ENCODE results near the gene ACTR5. TPM values are rescaled to one million over a fixed set of nuclear protein-coding genes. Genes with fewer than 3 reads are reported as not detected.
A peak's percentile ranks its signal among the peaks of the same experiment; 100 is the strongest.

ACTR5 gene
- total RNA-seq (2016; rRNA removed; fragmentation: Illumina TruSeq; extraction: Trizol) (20.5 and 22.0 TPM in 2 replicates), polyA plus RNA-seq (2011; rRNA removed) (19.5 and 21.2 TPM in 2 replicates), polyA minus RNA-seq (2011; rRNA and poly(A)+ RNA removed; ENCODE audit: low replicate concordance) (14.3 and 18.0 TPM in 2 replicates), Bru-seq, nascent RNA (percentile 83 among the genes with signal in this experiment), BruChase-seq, experiment 1, labeled RNA remaining after a 6-hour chase (percentile 83 among the genes with signal in this experiment), BruChase-seq, experiment 2, labeled RNA remaining after a 2-hour chase (percentile 82 among the genes with signal in this experiment)
- total RNA-seq (2016; cell fraction: cytosol; rRNA removed; fragmentation: Illumina TruSeq; extraction: Trizol; ENCODE audit: low read depth), result 1.4 and 2.3 TPM in 2 replicates
- 20.8 and 23.2 TPM in 2 replicates for total RNA-seq (2016; cell fraction: insoluble cytoplasmic fraction; rRNA removed; fragmentation: Illumina TruSeq; extraction: Trizol)
- 4.9 and 5.2 TPM in 2 replicates for total RNA-seq (2016; cell fraction: membrane; rRNA removed; fragmentation: Illumina TruSeq; extraction: Trizol)
- total RNA-seq (2016; cell fraction: nucleus; rRNA removed; fragmentation: Illumina TruSeq; extraction: Trizol), result 19.7 and 20.2 TPM in 2 replicates
- polyA plus RNA-seq (2011; cell fraction: cytosol; rRNA removed), result 10.3 and 11.2 TPM in 2 replicates
- 59.7 and 75.5 TPM in 2 replicates for polyA plus RNA-seq (2011; cell fraction: nucleus; rRNA removed)
- 11.5 and 13.6 TPM in 2 replicates for polyA plus RNA-seq (2012)
- 0.74 and 1.3 TPM in 2 replicates for polyA plus RNA-seq (2016; cell fraction: cytosol; fragmentation: Illumina TruSeq; extraction: Trizol; ENCODE audit: low read depth)
- polyA plus RNA-seq (2016; cell fraction: insoluble cytoplasmic fraction; fragmentation: Illumina TruSeq; extraction: Trizol; ENCODE audit: low read depth), result 17.2 and 18.6 TPM in 2 replicates
- 2.2 and 2.4 TPM in 2 replicates for polyA plus RNA-seq (2016; cell fraction: membrane; fragmentation: Illumina TruSeq; extraction: Trizol; ENCODE audit: low read depth)
- polyA plus RNA-seq (2016; cell fraction: nucleus; fragmentation: Illumina TruSeq; extraction: Trizol; ENCODE audit: insufficient read depth, low read depth), result 28.1 and 28.5 TPM in 2 replicates
- polyA minus RNA-seq (2011; cell fraction: cytosol; rRNA and poly(A)+ RNA removed), result 6.7 and 7.3 TPM in 2 replicates
- 25.9 and 33.6 TPM in 2 replicates for polyA minus RNA-seq (2011; cell fraction: nucleus; rRNA and poly(A)+ RNA removed)
- long read RNA-seq, experiment 1, transcript ACTR5-201 (9 exons, 2,565 nt), result major isoform, 40 of 45 reads
- long read RNA-seq, experiment 1, partial matches to known transcripts, result 1 of 45 reads
- long read RNA-seq, experiment 1, other reads (novel, unspliced or antisense), result 4 of 45 reads
- long read RNA-seq, experiment 2, transcript ACTR5-201 (9 exons, 2,565 nt), result major isoform, 25 of 43 reads
- long read RNA-seq, experiment 2, partial matches to known transcripts, result 6 of 43 reads
- long read RNA-seq, experiment 2, other reads (novel, unspliced or antisense), result 12 of 43 reads

DNA sequence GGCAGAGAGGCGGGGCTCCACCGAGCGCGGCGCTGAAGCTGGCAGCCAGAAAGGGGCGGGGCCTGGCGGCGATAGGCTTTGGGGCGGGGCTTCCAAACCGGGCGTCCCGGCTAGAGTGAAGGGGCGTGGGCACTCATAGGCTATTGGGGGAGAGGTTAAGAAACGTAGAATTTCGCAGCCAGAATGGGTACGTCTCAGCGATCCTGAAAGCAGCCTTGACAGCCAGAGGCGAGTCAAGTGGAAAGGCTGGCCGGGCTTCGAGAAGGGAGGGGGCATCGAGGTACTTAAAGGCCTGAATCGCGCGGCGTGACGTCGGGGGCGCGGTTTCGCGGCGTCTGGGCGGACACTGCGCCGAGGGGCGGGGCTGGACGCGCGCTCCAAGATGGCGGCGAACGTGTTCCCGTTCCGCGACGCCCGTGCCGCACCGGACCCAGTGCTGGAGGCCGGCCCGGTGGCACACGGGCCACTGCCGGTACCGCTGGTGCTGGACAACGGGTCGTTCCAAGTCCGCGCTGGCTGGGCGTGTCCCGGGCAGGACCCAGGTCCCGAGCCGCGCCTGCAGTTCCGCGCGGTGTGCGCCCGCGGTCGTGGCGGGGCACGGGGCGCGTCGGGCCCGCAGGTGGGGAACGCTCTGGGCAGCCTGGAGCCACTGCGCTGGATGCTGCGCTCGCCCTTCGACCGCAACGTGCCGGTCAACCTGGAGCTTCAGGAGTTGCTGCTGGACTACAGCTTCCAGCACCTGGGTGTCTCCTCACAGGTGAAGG lies at the start of gene ACTR5:
ACTR5 (plus strand) TSS at position 364 of the 764 bp plus-strand sequence; CDS start at position 383, 19 bp downstream.
- Histone ChIP-seq H3K4me2 (ENCODE audit: low read depth, low read length) (peak within 1 kb of the TSS; percentile 83), H3K27me3 (ENCODE audit: control insufficient read depth in 1 of 2, insufficient read depth in 2 of 2, low read length in 2 of 2) (peaks cover 0 to 10% of the 10 kb centered on the region in 2 experiments; a peak in 3 of 5 replicates), H3K79me2 (ENCODE audit: insufficient read depth, low read length) (peaks cover 17% of the 10 kb centered on the region), H4K20me1 (ENCODE audit: insufficient read depth, low read length) (0 out of 2 replicates have a peak, but pooled peaks cover 4% of the 10 kb centered on the region), H3K27ac (ENCODE audit: extremely low read length, insufficient read depth, low read length) (peak within 1 kb of the TSS; percentile 75), H3K36me3 (replicated peaks in 1 of 2; ENCODE audit: control insufficient read depth in 1 of 2, insufficient read depth in 2 of 2, low read length in 2 of 2) (peaks cover 12 to 14% of the 10 kb centered on the region in 2 experiments), H3K9ac (ENCODE audit: insufficient read depth, low read depth, low read length) (peak within 1 kb of the TSS; percentile 89), H2AFZ (ENCODE audit: low read length) (peak within 1 kb of the TSS; percentile 90), H3K4me3 (replicated peaks in 1 of 3; ENCODE audit: insufficient read depth in 1 of 3, low read depth in 2 of 3, low read length in 3 of 3) (peak within 1 kb of the TSS; percentile 65 to 96 (median 95)), H3K4me1 (ENCODE audit: insufficient read depth, low read length) (peaks cover 23% of the 10 kb centered on the region), H3K9me3 (ENCODE audit: low read length) (no peaks in the 10 kb centered on the region)
- intact Hi-C loops (cut with micrococcal nuclease; ENCODE audit: unreplicated experiment) (loop anchor here (1.0 to 5.0 kb wide), 4 partner anchors 17 to 178 kb away; partner anchors contain the start of gene FAM83D), in situ Hi-C loops (cut with HindIII; ENCODE audit: extremely low pct_ligation_motif_present, low pct_unique_long_range_greater_than_20kb) (loop anchor here (25.0 kb wide), 1 partner anchor 311 kb away; the partner anchor contains the start of gene SNHG17)
- no TSS peak for BruUV-seq (replicated peaks)
- FAIRE-seq, result no peak
- POLR2A ChIA-PET, result interaction anchor here (0.7 to 1.8 kb wide), 7 partner anchors 8 to 313 kb away, joined by 3 to 7 read pairs (median 4); partner anchors contain the start of gene SNHG17
- CTCF ChIA-PET (ENCODE audit: low intra/inter-chr PET ratio, low total read pairs), result interaction anchor here (1.1 to 1.5 kb wide), 2 partner anchors 17 to 99 kb away, joined by 3 to 5 read pairs; no protein-coding TSS in a partner anchor
- under 1% methylated on average over 69 of the region's 84 CpGs for WGBS (ENCODE audit: low lambda C conversion rate)
- DNase-seq (ENCODE audit: low spot score), result peak; percentile 86
- ATAC-seq, result peak; percentile 92
- peak; percentile 94 for TF ChIP-seq AHR (CRISPR knock-in tag; IDR thresholded peaks at IDR 0.05)
- peak; percentile 75 for TF ChIP-seq SP5 (CRISPR knock-in tag; IDR thresholded peaks at IDR 0.05; ENCODE audit: borderline replicate concordance, low read depth)
- TF ChIP-seq ASH2L (IDR thresholded peaks at IDR 0.05; ENCODE audit: insufficient read length, low read depth, low read length), result peak; percentile 97
- TF ChIP-seq KDM3A (CRISPR knock-in tag; IDR thresholded peaks at IDR 0.05; ENCODE audit: low read depth), result no peak; the same call in 1 of the 2 replicates
- TF ChIP-seq NFYC (CRISPR knock-in tag; IDR thresholded peaks at IDR 0.05), result no peak
- peak; percentile 51 for TF ChIP-seq U2AF1 (optimal IDR thresholded peaks at IDR 0.05; ENCODE audit: low read depth, low read length)
- TF ChIP-seq HCFC1 (IDR thresholded peaks at IDR 0.05; ENCODE audit: low read depth, low read length), result no peak; the same call in 1 of the 2 replicates
- peak; percentile 88 for TF ChIP-seq TFDP2 (CRISPR knock-in tag; IDR thresholded peaks at IDR 0.05)
- TF ChIP-seq, protein P1, sequence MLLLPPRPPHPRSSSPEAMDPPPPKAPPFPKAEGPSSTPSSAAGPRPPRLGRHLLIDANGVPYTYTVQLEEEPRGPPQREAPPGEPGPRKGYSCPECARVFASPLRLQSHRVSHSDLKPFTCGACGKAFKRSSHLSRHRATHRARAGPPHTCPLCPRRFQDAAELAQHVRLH (CRISPR knock-in tag; IDR thresholded peaks at IDR 0.05; ENCODE audit: borderline replicate concordance, low read depth), result peak; percentile 92
- no peak; the same call in 1 of the 2 replicates for TF ChIP-seq SOX13 (IDR thresholded peaks at IDR 0.05)
- peak in 1 of 2 experiments; percentile 51; a peak in 1 of 4 replicates for TF ChIP-seq SOX13 (CRISPR knock-in tag; conservative IDR thresholded peaks at IDR 0.05 in 1 of 2, IDR thresholded peaks at IDR 0.05 in 1 of 2)
